B cell (primary cell): ENCODE data around the gene C3orf22. TPM values are rescaled to one million over a fixed set of nuclear protein-coding genes. Genes with fewer than 3 reads are reported as not detected.

Experiments
- ATAC-seq: fragments of 200-7000 bp; cut with Tn5 transposase; one replicate; pipeline ENCODE4 v1.10.0; 2021; ENCODE audit warnings: low read depth, mild to moderate bottlenecking, moderate number of reproducible peaks, moderate library complexity
- CTCF ChIA-PET: fragments of 350-600 bp; sonication (Branson Sonifier 250); formaldehyde crosslinking; loops from one replicate; lab custom pipeline; 2021; ENCODE audit warnings: antibody characterized with exemption, inconsistent platforms; lab: Charles Lee
- POLR2A ChIA-PET: fragments of 350-600 bp; sonication (Branson Sonifier 250); formaldehyde crosslinking; loops from one replicate; lab custom pipeline; 2021; ENCODE audit warnings: antibody characterized with exemption; lab: Charles Lee
- DNase-seq: peaks from one replicate; pipeline ENCODE4 v3.0.0; 2013
- H2AFZ ChIP-seq: 2 replicates; pipeline ENCODE4 v1.6.1; 2012; ENCODE audit warnings: mild to moderate bottlenecking, low read depth, low read length; ENCODE audit not compliant: insufficient read depth, poor library complexity, severe bottlenecking
- H3K27ac ChIP-seq, 2 donors: 1 replicate in 1 of 2; 2 replicates in 1 of 2; pipeline ENCODE4 v1.5.1; 2012 to 2013; ENCODE audit warnings: low read length in 2 of 2, mild to moderate bottlenecking in 2 of 2, moderate library complexity in 1 of 2
- H3K27me3 ChIP-seq, 4 experiments: fragments of 200-600 bp in 1 of 4; sonication (generic) in 1 of 4; replicated peaks in 1 of 4; 1 replicate in 2 of 4; 2 replicates in 2 of 4; pipeline versions ENCODE4 v1.6.1 to v1.7.0; 2013 to 2016; ENCODE audit warnings: low read length in 3 of 4, mild to moderate bottlenecking in 2 of 4, mixed read lengths in 1 of 4, moderate library complexity in 1 of 4; ENCODE audit not compliant: insufficient read depth in 4 of 4, control insufficient read depth in 3 of 4; ENCODE audit errors: control extremely low read depth in 1 of 4
- H3K36me3 ChIP-seq, 2 experiments: replicated peaks in 1 of 2; 1 replicate in 1 of 2; 2 replicates in 1 of 2; pipeline versions ENCODE4 v1.6.1 to v1.7.1; 2013; ENCODE audit warnings: low read length in 1 of 2; ENCODE audit not compliant: insufficient read depth in 2 of 2, control insufficient read depth in 1 of 2; ENCODE audit errors: control extremely low read depth in 1 of 2, extremely low read depth in 1 of 2
- H3K4me1 ChIP-seq, 2 donors: fragments of 200-600 bp in 1 of 2; sonication (generic) in 1 of 2; 1 replicate in 1 of 2; 2 replicates in 1 of 2; pipeline versions ENCODE4 v1.5.1 to v1.6.1; 2013 to 2017; ENCODE audit warnings: low read length in 2 of 2; ENCODE audit not compliant: control insufficient read depth in 2 of 2, insufficient read depth in 2 of 2
- H3K4me2 ChIP-seq: replicated peaks from 2 replicates; pipeline ENCODE3; 2012; ENCODE audit warnings: mild to moderate bottlenecking, low read depth, low read length; ENCODE audit not compliant: poor library complexity, severe bottlenecking
- H3K4me3 ChIP-seq, 5 experiments: fragments of 200-600 bp in 1 of 5; sonication (generic) in 1 of 5; 1 replicate in 3 of 5; 2 replicates in 2 of 5; pipeline versions ENCODE4 v1.5.1 to v1.7.0; 2011 to 2016; ENCODE audit warnings: low read length in 4 of 5, mild to moderate bottlenecking in 4 of 5, low read depth in 2 of 5, control low read depth in 1 of 5, moderate library complexity in 1 of 5; ENCODE audit not compliant: insufficient read depth in 1 of 5; ENCODE audit errors: control extremely low read depth in 1 of 5, extremely low read depth in 1 of 5
- H3K79me2 ChIP-seq: fragments of 200-600 bp; sonication (generic); one replicate; pipeline ENCODE4 v1.6.0; 2016; ENCODE audit warnings: low read length; ENCODE audit not compliant: control insufficient read depth, insufficient read depth
- H3K9ac ChIP-seq: fragments of 200-600 bp; sonication (generic); 2 replicates; pipeline ENCODE4 v1.6.1; 2017; ENCODE audit warnings: mild to moderate bottlenecking, low read length, moderate library complexity
- H3K9me3 ChIP-seq, 3 donors: one replicate each; pipeline versions ENCODE4 v1.6.1 to v1.7.1; 2013; ENCODE audit warnings: low read length in 2 of 3; ENCODE audit not compliant: control insufficient read depth in 2 of 3, insufficient read depth in 1 of 3; ENCODE audit errors: control extremely low read depth in 1 of 3
- H4K20me1 ChIP-seq: 2 replicates; pipeline ENCODE4 v1.6.0; 2012; ENCODE audit warnings: mild to moderate bottlenecking, low read length; ENCODE audit not compliant: insufficient read depth, control insufficient read depth, poor library complexity, severe bottlenecking
- H3K27ac Mint-ChIP-seq: one replicate; pipeline ENCODE4 v1.8.0; 2021; ENCODE audit warnings: mixed read lengths
- H3K27me3 Mint-ChIP-seq: one replicate; pipeline ENCODE4 v1.8.0; 2021; ENCODE audit warnings: mixed read lengths
- H3K4me1 Mint-ChIP-seq: one replicate; pipeline ENCODE4 v1.8.0; 2021; ENCODE audit warnings: mixed read lengths
- H3K4me3 Mint-ChIP-seq: one replicate; pipeline ENCODE4 v1.8.0; 2021; ENCODE audit warnings: mixed read lengths
- H3K9me3 Mint-ChIP-seq: one replicate; pipeline ENCODE4 v1.8.0; 2022; ENCODE audit warnings: mixed read lengths; ENCODE audit not compliant: insufficient read depth
- EZH2 ChIP-seq: IDR thresholded peaks from 2 replicates; pipeline ENCODE4 v1.6.1; 2012; ENCODE audit warnings: borderline replicate concordance, low read depth, mild to moderate bottlenecking, moderate library complexity, low read length; ENCODE audit not compliant: insufficient read depth, poor library complexity, severe bottlenecking
- WGBS: methylation state at CpG from one replicate; pipeline ENCODE4 v1.1.5; 2013; ENCODE audit warnings: missing lambda C conversion rate; ENCODE audit not compliant: insufficient coverage; 5-methylcytosine and 5-hydroxymethylcytosine counted together
- intact Hi-C: fragments of 100-400 bp; cut with micrococcal nuclease; formaldehyde crosslinking; loops from one replicate; pipeline ENCODE4 v1.10.0; 2022
- polyA plus RNA-seq: library from polyadenylated mRNA; depleted of rRNA; stranded (reverse); fragments of >200 nt; gene quantifications from 2 replicates; pipeline ENCODE4 v1.2.3, GENCODE V29; 2012
- total RNA-seq, 2 donors: library from RNA; stranded (reverse); fragments of 120-200 nt in 1 of 2; gene quantifications; 1 replicate in 1 of 2; 2 replicates in 1 of 2; pipeline versions ENCODE4 v1.2.3 to v1.2.4, GENCODE V29; 2013 to 2022
- TF ChIP-seq, protein P1 (sequence below): fragments of 200-600 bp; IDR thresholded peaks from one replicate; pipeline ENCODE4 v1.8.0; 2022; ENCODE audit warnings: antibody characterized with exemption, mild to moderate bottlenecking

The C3orf22 gene
- total and polyA plus RNA-seq, 2 donors (not counting 1 experiment from before 2014, with no cell fraction given): not detected

DNA sequence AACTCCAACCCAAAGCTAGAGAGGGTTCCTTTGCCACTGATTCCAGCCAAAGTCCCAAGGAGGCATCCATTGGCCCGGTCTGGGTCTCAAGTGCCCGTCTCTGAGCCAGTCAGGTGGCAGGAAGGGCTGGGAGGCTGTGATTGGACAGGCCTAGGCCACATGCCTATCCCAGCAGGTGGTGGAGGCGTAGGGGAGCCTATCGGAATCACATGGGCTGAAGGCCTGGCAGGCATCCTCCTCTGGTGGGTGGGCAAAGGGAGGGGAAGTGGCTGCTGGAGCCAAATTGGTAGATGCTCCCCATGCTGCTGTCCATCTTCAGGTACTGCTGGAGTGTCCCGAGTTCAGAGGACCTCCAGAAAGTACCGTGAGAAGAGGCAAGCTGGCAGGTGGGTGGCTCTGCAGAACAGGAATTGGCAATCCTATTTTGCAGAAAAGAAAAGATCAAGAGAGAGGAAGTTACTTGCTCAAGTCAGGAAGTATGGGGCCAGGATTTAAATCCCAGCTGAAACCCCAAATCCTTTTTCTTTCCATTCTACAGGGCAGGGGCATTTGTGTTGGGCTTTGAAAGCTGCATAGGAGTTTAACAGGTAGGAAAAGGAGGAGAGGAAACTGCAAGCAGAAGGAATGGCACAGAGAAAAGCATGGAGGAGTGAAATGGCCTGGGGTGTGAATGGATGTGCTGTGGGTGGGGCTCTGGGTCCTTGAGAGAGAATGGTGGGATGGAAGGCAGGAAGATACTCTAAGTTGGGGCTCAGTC lies 31.1 kb downstream of the C3orf22 start:
- H3K4me2 ChIP-seq: no peak overlapping the region
- Mint-ChIP-seq H3K9me3 (no peaks in the 10 kb centered on the region), H3K4me3 (no peak overlapping the region), H3K27me3 (peaks cover 28% of the 10 kb centered on the region), H3K27ac (no peak overlapping the region), H3K4me1 (no peaks in the 10 kb centered on the region)
- no peaks in the 10 kb centered on the region for H4K20me1 ChIP-seq
- intact Hi-C loops: no loop called here
- no peak for ATAC-seq
- peaks cover 0 to 4% (median 0%) of the 10 kb centered on the region in 3 donors for H3K9me3 ChIP-seq
- H3K79me2 ChIP-seq: no peaks in the 10 kb centered on the region
- POLR2A ChIA-PET: no interaction called here
- H3K4me3 ChIP-seq: no peak overlapping the region
- no peak for DNase-seq
- 67% methylated on average over 6 of the region's 6 CpGs for WGBS
- CTCF ChIA-PET: no interaction called here
- no peak for TF ChIP-seq EZH2
- TF ChIP-seq, protein P1, sequence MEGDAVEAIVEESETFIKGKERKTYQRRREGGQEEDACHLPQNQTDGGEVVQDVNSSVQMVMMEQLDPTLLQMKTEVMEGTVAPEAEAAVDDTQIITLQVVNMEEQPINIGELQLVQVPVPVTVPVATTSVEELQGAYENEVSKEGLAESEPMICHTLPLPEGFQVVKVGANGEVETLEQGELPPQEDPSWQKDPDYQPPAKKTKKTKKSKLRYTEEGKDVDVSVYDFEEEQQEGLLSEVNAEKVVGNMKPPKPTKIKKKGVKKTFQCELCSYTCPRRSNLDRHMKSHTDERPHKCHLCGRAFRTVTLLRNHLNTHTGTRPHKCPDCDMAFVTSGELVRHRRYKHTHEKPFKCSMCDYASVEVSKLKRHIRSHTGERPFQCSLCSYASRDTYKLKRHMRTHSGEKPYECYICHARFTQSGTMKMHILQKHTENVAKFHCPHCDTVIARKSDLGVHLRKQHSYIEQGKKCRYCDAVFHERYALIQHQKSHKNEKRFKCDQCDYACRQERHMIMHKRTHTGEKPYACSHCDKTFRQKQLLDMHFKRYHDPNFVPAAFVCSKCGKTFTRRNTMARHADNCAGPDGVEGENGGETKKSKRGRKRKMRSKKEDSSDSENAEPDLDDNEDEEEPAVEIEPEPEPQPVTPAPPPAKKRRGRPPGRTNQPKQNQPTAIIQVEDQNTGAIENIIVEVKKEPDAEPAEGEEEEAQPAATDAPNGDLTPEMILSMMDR: no peak
- peaks cover 0 to 14% of the 10 kb centered on the region in 2 donors for H3K4me1 ChIP-seq
- H2AFZ ChIP-seq: no peak overlapping the region
- H3K36me3 ChIP-seq: no peaks in the 10 kb centered on the region
- H3K27ac ChIP-seq: no peak overlapping the region
- H3K27me3 ChIP-seq: peaks cover 0 to 30% (median 8%) of the 10 kb centered on the region in 4 experiments
- no peak overlapping the region for H3K9ac ChIP-seq

DNA sequence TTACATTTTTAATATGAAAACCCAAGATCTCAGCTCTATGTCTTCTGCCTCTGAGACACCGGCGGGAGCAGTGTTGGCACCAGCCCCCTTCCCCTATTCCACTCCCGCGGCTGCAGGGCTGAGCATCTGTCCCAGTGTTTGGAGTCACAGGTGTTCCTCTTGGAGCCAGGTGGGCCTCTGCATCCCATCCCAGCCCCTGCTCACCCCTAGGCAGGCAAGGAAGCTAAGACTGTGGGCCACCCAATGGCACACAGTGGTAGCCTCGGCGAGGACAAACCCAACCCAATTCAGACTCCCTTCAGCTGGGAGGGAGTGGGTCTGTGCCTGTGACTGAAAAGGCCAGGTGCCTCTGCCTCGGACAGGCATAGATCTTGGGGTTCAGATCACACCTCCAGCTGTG lies 31.7 kb downstream of the C3orf22 start:
- intact Hi-C loops: no loop called here
- Histone ChIP-seq H3K9me3 (peaks cover 0 to 4% (median 0%) of the 10 kb centered on the region in 3 donors), H3K27ac (no peak overlapping the region), H4K20me1 (no peaks in the 10 kb centered on the region), H3K36me3 (no peaks in the 10 kb centered on the region), H3K4me3 (no peak overlapping the region), H3K4me2 (no peak overlapping the region), H3K4me1 (peaks cover 0 to 14% of the 10 kb centered on the region in 2 donors), H3K27me3 (peaks cover 0 to 32% (median 8%) of the 10 kb centered on the region in 4 experiments), H3K79me2 (no peaks in the 10 kb centered on the region), H2AFZ (no peak overlapping the region), H3K9ac (no peak overlapping the region)
- Mint-ChIP-seq H3K27me3 (peaks cover 33% of the 10 kb centered on the region), H3K9me3 (no peaks in the 10 kb centered on the region), H3K27ac (no peak overlapping the region), H3K4me3 (no peak overlapping the region), H3K4me1 (no peaks in the 10 kb centered on the region)
- ATAC-seq (no peak), DNase-seq (no peak)
- ChIA-PET POLR2A (no interaction called here), CTCF (no interaction called here)
- 66% methylated on average over 4 of the region's 7 CpGs for WGBS
- TF ChIP-seq EZH2: no peak
- TF ChIP-seq, protein P1: no peak
